Nephron (organoid): ENCODE data around the gene AFAP1L1.

Experiments
- H3K27ac Mint-ChIP-seq, 3 experiments: 2 replicates each; pipeline ENCODE4 v1.8.0; 2020; ENCODE audit warnings: mixed read lengths in 3 of 3, mild to moderate bottlenecking in 2 of 3, moderate library complexity in 1 of 3
- H3K27me3 Mint-ChIP-seq: 2 replicates; pipeline ENCODE4 v1.8.0; 2021; ENCODE audit warnings: low read depth, mild to moderate bottlenecking, moderate library complexity, mixed read lengths
- H3K36me3 Mint-ChIP-seq: 2 replicates; pipeline ENCODE4 v1.8.0; 2020; ENCODE audit warnings: low read depth, mixed read lengths
- H3K4me1 Mint-ChIP-seq: 2 replicates; pipeline ENCODE4 v1.8.0; 2020; ENCODE audit warnings: mixed read lengths
- H3K4me3 Mint-ChIP-seq, 3 experiments: 2 replicates each; pipeline ENCODE4 v1.8.0; 2020; ENCODE audit warnings: mild to moderate bottlenecking in 3 of 3, mixed read lengths in 3 of 3, moderate library complexity in 2 of 3
- H3K9me3 Mint-ChIP-seq: 2 replicates; pipeline ENCODE4 v1.8.0; 2020; ENCODE audit warnings: mixed read lengths
- TF ChIP-seq, protein P1 (sequence below), 3 experiments: fragments of 200-600 bp; sonication (generic); IDR thresholded peaks; one replicate each; pipeline ENCODE4 v1.5.0; 2021; ENCODE audit warnings: antibody characterized with exemption in 3 of 3; ENCODE audit not compliant: unreplicated experiment in 3 of 3

The AFAP1L1 gene

DNA sequence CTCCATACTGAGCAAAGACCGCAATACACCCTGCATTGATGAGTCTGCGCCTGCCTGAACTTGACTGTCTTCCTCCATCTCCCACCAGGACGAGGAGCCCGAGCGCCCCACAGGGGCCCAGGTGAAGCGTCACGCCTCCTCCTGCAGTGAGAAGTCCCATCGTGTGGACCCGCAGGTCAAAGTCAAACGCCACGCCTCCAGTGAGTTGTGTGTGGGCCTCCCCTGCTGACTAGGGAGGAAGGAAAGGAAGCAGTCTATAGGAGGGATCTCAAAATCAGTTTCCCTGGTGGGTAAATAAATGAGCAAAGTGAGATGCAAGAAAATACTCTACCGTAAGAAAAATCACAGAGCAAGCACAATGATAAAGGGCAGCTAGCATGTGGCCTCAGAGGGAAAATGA lies 50.9 kb downstream of the AFAP1L1 start:
- Mint-ChIP-seq H3K27ac (peak overlapping the region; percentile 97 to 100 (median 99)), H3K4me3 (no peak overlapping the region), H3K9me3 (no peaks in the 10 kb centered on the region), H3K27me3 (no peaks in the 10 kb centered on the region), H3K36me3 (no peaks in the 10 kb centered on the region), H3K4me1 (peaks cover 43% of the 10 kb centered on the region)
- TF ChIP-seq, protein P1, sequence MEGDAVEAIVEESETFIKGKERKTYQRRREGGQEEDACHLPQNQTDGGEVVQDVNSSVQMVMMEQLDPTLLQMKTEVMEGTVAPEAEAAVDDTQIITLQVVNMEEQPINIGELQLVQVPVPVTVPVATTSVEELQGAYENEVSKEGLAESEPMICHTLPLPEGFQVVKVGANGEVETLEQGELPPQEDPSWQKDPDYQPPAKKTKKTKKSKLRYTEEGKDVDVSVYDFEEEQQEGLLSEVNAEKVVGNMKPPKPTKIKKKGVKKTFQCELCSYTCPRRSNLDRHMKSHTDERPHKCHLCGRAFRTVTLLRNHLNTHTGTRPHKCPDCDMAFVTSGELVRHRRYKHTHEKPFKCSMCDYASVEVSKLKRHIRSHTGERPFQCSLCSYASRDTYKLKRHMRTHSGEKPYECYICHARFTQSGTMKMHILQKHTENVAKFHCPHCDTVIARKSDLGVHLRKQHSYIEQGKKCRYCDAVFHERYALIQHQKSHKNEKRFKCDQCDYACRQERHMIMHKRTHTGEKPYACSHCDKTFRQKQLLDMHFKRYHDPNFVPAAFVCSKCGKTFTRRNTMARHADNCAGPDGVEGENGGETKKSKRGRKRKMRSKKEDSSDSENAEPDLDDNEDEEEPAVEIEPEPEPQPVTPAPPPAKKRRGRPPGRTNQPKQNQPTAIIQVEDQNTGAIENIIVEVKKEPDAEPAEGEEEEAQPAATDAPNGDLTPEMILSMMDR (IDR thresholded peaks at IDR 0.05; ENCODE audit: unreplicated experiment in 3 of 3), result no peak

DNA sequence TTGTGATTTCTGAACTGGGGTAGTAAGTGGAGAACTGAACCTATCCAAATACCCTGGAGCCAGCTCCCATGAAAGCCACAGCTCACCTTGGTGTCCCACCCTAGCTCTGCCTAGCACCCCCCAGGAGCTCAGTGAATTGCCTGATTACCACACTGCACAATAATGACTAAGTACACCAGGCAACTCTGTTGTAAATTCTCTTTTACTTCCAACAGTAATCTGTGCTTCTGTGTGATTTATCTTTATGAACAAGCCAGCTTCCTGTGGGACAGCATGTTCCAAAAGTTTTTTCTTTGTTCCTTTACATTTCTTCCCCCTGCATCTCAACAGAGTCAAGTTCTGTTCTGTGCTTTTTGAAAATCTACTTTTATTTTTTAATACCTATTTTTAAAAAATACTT lies 51.6 kb downstream of the AFAP1L1 start:
- Mint-ChIP-seq H3K4me3 (no peak overlapping the region), H3K36me3 (no peaks in the 10 kb centered on the region), H3K27ac (peak overlapping the region; percentile 97 to 100 (median 99)), H3K27me3 (no peaks in the 10 kb centered on the region), H3K4me1 (peaks cover 43% of the 10 kb centered on the region), H3K9me3 (no peaks in the 10 kb centered on the region)
- TF ChIP-seq, protein P1 (IDR thresholded peaks at IDR 0.05; ENCODE audit: unreplicated experiment in 3 of 3), result no peak

DNA sequence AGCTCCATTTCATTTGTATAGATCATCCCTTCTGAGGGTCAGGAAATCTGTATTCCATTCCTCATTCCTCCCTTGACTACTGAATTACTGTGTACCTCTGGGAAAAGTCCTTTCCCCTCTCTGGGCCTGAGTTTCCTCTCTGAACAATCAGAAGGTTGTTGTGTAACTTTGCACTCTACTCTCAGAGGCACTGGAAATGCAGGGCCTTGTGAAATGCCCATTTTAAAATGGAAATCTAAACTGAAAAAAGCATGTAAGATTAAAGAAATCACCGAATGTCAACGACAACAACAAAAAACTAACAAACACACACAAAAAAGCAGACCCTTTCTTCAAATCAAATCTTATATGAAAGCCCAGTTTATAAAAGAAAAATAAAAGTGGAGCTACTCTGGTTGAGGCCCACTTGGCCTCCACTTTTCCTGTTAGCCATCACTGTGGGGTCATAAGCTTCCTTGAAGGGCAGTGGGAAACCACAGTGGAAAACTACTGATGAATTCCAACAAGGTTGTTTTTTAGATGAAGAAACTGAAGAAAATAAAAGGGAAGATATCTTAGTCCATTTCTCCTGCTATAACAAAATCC lies 52.1 kb downstream of the AFAP1L1 start:
- Mint-ChIP-seq H3K9me3 (no peaks in the 10 kb centered on the region), H3K27me3 (no peaks in the 10 kb centered on the region), H3K36me3 (no peaks in the 10 kb centered on the region), H3K4me1 (peaks cover 43% of the 10 kb centered on the region), H3K4me3 (no peak overlapping the region), H3K27ac (peak overlapping the region; percentile 97 to 100 (median 99))
- TF ChIP-seq, protein P1 (IDR thresholded peaks at IDR 0.05; ENCODE audit: unreplicated experiment in 3 of 3), result no peak

DNA sequence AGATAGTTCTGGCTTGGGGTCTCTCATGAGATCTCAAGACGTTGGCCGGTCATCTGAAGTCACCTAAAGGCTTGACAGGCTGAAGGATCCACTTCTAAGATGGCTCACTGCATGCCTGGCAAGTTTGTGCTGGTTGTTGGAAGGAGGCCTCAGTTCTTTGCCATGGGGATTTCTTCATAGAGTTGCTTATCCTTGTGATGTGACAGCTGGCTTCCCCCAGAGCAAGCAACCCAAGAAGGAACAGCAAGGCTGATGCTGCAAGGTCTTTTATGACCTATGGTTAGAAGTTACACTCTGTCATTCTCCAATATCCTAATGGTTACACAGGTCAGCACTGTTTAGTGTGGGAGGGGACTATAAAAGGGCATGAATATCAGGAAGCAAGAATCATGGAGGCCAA lies 53.0 kb downstream of the AFAP1L1 start:
- no peaks in the 10 kb centered on the region for H3K27me3 Mint-ChIP-seq
- TF ChIP-seq, protein P1 (IDR thresholded peaks at IDR 0.05; ENCODE audit: unreplicated experiment in 3 of 3), result no peak
- H3K27ac Mint-ChIP-seq, result peak overlapping the region; percentile 18 to 100 (median 99)
- no peaks in the 10 kb centered on the region for H3K9me3 Mint-ChIP-seq
- H3K4me3 Mint-ChIP-seq, result no peak overlapping the region
- H3K4me1 Mint-ChIP-seq, result peaks cover 41% of the 10 kb centered on the region
- H3K36me3 Mint-ChIP-seq, result no peaks in the 10 kb centered on the region

DNA sequence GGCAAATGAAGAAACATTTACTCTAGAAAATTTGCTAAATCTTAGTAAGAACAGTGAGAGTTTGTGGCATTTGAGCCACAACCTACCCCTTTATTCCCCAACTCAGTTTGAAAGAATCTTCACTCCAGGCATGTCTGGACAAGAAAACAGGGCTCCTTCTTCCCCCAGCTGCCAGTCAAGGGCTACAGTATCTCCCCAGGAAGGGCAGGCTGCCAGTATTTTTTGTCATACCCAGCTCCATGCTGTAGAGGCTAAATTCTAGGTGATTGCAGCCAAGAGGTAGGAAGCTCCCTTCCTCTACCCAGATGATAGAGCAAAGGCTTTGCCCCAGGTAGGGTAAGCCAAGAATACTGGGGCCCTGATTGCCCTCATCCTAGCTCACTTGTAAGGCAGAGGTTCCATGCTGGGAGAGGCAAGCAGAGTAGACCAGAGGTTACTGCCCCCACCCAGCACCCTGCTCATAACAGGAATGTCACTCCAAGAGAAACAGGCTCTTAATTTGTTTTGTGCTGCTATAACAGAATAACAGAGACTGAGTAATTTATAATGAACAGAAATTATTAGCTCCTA lies 53.6 kb downstream of the AFAP1L1 start:
- Mint-ChIP-seq H3K36me3 (no peaks in the 10 kb centered on the region), H3K4me3 (no peak overlapping the region), H3K27me3 (no peaks in the 10 kb centered on the region), H3K27ac (peak overlapping the region in 2 of 3 experiments; percentile 51 to 100), H3K9me3 (no peaks in the 10 kb centered on the region), H3K4me1 (peaks cover 35% of the 10 kb centered on the region)
- TF ChIP-seq, protein P1 (IDR thresholded peaks at IDR 0.05; ENCODE audit: unreplicated experiment in 3 of 3), result no peak

DNA sequence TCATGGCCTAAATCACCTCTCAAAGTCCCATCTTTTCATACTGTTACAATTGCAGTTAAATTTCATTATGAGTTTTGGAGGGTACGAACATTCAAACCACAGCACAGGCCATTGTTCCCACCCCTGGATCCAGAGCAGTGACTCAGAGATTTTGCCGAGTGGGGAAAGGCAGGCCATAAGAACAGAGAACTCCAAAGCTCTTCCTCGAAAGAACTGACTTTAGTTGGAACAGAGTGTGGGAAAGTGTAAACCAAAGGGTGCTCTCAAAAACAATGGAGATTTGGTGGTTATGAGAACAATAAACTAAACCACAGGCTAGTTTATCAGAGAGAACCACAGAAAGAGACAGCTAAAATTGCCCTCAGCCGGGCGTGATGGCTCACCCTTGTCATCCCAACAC lies 54.2 kb downstream of the AFAP1L1 start:
- Mint-ChIP-seq H3K27ac (no peak overlapping the region), H3K9me3 (no peaks in the 10 kb centered on the region), H3K4me3 (no peak overlapping the region), H3K4me1 (peaks cover 29% of the 10 kb centered on the region), H3K27me3 (no peaks in the 10 kb centered on the region), H3K36me3 (no peaks in the 10 kb centered on the region)
- TF ChIP-seq, protein P1 (IDR thresholded peaks at IDR 0.05; ENCODE audit: unreplicated experiment in 3 of 3), result no peak
